Endothelial cell (in vitro differentiated cells): Measurements from ENCODE around the gene USF1. TPM values are rescaled to one million over a fixed set of nuclear protein-coding genes. Genes with fewer than 3 reads are reported as not detected.
"Not testable (repeated sequence)": the region's sequence is repeated elsewhere in the genome, so short reads cannot be mapped to it uniquely, and the experiment has no call there.

Experiments
- DNase-seq: peaks from one replicate; pipeline ENCODE4 v3.0.0; 2021; ENCODE audit warnings: low spot score
- H3K27ac Mint-ChIP-seq: one replicate; pipeline ENCODE4 v1.8.0; 2021; ENCODE audit warnings: mixed read lengths, inconsistent platforms; ENCODE audit not compliant: unreplicated experiment
- H3K27me3 Mint-ChIP-seq: one replicate; pipeline ENCODE4 v1.8.0; 2021; ENCODE audit warnings: mild to moderate bottlenecking, moderate library complexity, mixed read lengths, inconsistent platforms; ENCODE audit not compliant: unreplicated experiment
- H3K36me3 Mint-ChIP-seq: one replicate; pipeline ENCODE4 v1.8.0; 2021; ENCODE audit warnings: mild to moderate bottlenecking, low read depth, mixed read lengths, inconsistent platforms; ENCODE audit not compliant: unreplicated experiment
- H3K4me1 Mint-ChIP-seq: one replicate; pipeline ENCODE4 v1.8.0; 2021; ENCODE audit warnings: mild to moderate bottlenecking, mixed read lengths, inconsistent platforms; ENCODE audit not compliant: unreplicated experiment
- H3K4me3 Mint-ChIP-seq: one replicate; pipeline ENCODE4 v1.8.0; 2021; ENCODE audit warnings: mild to moderate bottlenecking, mixed read lengths, inconsistent platforms; ENCODE audit not compliant: unreplicated experiment
- H3K9me3 Mint-ChIP-seq: one replicate; pipeline ENCODE4 v1.8.0; 2021; ENCODE audit warnings: mixed read lengths, inconsistent platforms; ENCODE audit not compliant: unreplicated experiment
- total RNA-seq: library from RNA; stranded (reverse); fragmentation: NEBNext Ultra II Directional; extraction: Animal tissue kit (Norgen Biotek cat#: 25700); gene quantifications from one replicate; pipeline ENCODE4 v1.2.1, GENCODE V29; 2021; ENCODE audit not compliant: unreplicated experiment
- TF ChIP-seq, protein P1 (sequence below): fragments of 200-600 bp; sonication (generic); IDR thresholded peaks from one replicate; pipeline ENCODE4 v1.5.0; 2021; ENCODE audit warnings: antibody characterized with exemption; ENCODE audit not compliant: unreplicated experiment

USF1 gene
- total RNA-seq, 1 donor from 2014 or later, result 121 TPM

DNA sequence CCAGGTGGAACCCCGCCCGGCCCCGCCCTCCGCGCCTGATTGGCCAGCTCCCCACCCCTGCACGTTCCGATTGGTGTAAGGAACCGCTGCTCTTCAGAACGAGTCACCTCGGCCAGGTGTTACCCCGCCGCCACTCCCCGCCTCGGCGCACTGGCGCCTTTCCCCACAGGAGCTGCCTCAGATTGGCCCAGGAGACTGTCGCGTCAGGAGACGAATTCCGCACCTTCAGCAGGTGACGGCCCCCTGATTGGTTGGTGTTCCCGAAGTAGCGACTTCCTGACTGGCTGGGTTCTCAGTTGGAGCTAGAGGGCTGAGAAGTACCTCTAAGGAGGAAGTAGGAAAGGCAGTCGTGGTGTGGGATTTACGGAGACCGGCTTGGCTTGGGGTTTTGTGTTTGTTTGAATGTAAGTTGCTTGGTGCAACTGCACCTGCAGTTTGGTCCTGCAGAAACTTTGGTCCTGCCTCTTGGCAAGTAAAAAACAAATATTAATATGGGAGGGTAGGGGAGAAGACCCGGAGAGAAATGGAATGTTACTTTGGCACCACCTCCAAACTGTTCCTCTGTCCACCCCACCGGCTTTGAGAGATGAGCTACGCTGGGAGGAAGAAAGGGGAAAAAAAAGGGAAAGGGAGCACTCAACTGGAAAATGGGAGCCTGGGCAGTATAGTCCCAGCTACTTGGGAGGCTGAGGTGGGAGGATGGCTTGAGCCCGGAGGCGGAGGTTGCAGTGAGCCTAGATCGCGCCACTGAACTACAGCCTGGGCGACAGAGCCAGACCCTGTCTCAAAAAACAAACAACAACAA, 24.4 kb downstream of the USF1 start:
- H3K27me3 Mint-ChIP-seq, result peaks cover 13% of the 10 kb centered on the region
- DNase-seq, result peak; percentile 81
- peaks cover 25% of the 10 kb centered on the region for H3K36me3 Mint-ChIP-seq
- peak overlapping the region; percentile 99 for H3K4me3 Mint-ChIP-seq
- peaks cover 52% of the 10 kb centered on the region for H3K4me1 Mint-ChIP-seq
- H3K27ac Mint-ChIP-seq, result peak overlapping the region; percentile 99
- TF ChIP-seq, protein P1, sequence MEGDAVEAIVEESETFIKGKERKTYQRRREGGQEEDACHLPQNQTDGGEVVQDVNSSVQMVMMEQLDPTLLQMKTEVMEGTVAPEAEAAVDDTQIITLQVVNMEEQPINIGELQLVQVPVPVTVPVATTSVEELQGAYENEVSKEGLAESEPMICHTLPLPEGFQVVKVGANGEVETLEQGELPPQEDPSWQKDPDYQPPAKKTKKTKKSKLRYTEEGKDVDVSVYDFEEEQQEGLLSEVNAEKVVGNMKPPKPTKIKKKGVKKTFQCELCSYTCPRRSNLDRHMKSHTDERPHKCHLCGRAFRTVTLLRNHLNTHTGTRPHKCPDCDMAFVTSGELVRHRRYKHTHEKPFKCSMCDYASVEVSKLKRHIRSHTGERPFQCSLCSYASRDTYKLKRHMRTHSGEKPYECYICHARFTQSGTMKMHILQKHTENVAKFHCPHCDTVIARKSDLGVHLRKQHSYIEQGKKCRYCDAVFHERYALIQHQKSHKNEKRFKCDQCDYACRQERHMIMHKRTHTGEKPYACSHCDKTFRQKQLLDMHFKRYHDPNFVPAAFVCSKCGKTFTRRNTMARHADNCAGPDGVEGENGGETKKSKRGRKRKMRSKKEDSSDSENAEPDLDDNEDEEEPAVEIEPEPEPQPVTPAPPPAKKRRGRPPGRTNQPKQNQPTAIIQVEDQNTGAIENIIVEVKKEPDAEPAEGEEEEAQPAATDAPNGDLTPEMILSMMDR, result no peak
- H3K9me3 Mint-ChIP-seq, result no peaks in the 10 kb centered on the region

DNA sequence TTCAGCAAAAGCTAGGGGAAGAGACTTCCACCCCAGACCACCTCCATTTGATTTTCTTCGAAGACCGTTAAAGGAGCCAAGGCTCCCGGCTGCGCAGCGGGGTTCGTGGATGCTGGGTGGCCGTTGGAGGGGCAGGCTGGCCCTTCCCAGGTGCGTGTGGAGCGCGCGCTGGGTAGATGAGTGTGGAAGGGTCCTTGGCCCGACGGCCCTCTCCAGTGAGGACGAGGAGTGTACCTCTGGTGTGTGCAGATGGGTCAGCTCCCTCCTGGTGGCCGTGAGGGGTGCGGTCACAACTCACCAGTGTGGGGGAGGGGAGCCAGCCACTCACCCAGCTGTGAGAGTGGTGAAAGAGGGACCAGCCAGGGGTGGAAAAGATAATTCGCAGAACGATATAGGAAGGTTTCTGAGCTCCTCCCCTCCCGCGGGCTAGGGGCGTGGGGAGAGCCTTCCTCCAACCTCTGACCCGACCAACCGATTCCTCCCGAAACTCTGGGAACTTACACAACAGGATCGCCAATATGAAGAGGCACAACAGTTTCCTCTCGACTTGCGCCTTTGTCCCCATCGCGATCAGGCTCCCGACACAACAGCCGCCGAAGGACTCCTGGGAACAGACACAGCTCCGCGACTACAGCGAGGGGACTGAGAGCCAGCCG, 25.1 kb downstream of the USF1 start, which contains the start of gene F11R:
TSS of gene F11R (minus strand) at position 644 of the 656 bp plus-strand sequence. CDS start at position 565, 79 bp downstream.
- TF ChIP-seq, protein P1, result peak; percentile 38
- peak within 1 kb of the TSS; percentile 99 for H3K27ac Mint-ChIP-seq
- DNase-seq, result peak; percentile 77
- peaks cover 52% of the 10 kb centered on the region for H3K4me1 Mint-ChIP-seq
- H3K4me3 Mint-ChIP-seq, result peak within 1 kb of the TSS; percentile 99
- peaks cover 13% of the 10 kb centered on the region for H3K27me3 Mint-ChIP-seq
- no peaks in the 10 kb centered on the region for H3K9me3 Mint-ChIP-seq
- H3K36me3 Mint-ChIP-seq, result peaks cover 25% of the 10 kb centered on the region

DNA sequence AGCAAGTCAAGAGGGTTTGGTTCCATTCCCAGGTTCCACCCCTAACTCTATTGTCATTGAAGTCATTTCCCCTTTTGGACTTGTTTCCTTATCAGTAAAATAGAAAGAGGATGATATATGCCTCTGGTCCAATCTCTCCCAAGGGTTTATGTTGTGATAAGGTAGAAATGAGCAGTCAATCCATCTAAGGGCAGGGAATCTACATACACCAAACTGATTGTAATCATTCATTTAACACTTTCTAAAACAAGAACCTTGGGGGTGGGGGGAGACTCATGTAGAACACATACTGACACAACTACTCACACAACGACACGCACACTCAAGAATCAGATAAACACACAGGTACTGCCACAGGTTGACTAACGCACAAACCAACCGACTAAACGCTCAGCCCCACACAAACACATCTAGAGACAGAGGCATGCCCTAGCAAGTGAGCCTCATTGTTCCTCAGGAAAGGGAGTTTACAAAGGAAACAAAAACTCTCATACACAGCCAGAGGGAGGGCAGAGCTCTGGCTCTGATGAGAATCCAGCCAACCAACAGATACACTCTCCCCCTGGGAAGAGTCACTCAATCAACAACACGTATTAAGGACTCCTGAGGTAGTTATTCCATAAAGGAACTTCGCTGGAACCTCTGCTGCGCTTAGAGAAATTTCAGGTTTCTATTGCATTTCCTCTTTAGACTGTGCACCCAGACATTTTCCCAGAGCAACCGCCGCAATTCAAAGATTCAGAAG, 25.9 kb downstream of the USF1 start:
- H3K27ac Mint-ChIP-seq, result peak overlapping the region; percentile 99
- H3K9me3 Mint-ChIP-seq, result no peaks in the 10 kb centered on the region
- peaks cover 13% of the 10 kb centered on the region for H3K27me3 Mint-ChIP-seq
- TF ChIP-seq, protein P1, result no peak
- peaks cover 50% of the 10 kb centered on the region for H3K4me1 Mint-ChIP-seq
- peak overlapping the region; percentile 99 for H3K4me3 Mint-ChIP-seq
- DNase-seq, result peak; percentile 11
- H3K36me3 Mint-ChIP-seq, result peaks cover 25% of the 10 kb centered on the region

DNA sequence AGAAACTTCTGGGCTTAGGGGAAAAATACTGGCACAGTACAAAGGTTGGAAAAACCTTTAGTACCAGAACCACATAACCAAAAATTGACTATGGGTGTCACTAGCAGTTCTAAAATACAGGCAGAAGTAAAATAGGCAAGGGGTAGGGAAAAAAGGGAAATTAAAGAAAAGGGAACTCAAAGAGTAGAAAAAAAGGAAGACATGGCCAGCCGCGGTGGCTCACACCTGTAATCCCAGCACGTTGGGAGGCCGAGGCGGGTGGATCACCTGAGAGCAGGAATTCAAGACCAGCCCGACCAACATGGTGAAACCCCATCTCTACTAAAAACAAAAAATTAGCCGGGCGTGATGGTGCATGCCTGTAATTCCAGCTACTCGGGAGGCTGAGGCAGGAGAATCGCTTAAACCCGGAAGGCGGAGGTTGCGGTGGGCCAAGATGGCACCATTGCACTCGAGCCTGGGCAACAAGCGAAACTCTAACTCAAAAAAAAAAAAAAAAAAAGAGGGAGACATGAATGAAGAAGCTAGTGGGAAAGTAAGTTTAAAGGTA, 26.6 kb downstream of the USF1 start:
- Mint-ChIP-seq H3K4me1 (peaks cover 53% of the 10 kb centered on the region), H3K27ac (peak overlapping the region; percentile 99), H3K27me3 (peaks cover 13% of the 10 kb centered on the region), H3K4me3 (peak overlapping the region; percentile 99), H3K36me3 (peaks cover 26% of the 10 kb centered on the region)
- H3K9me3 Mint-ChIP-seq, DNase-seq: not testable (repeated sequence)

DNA sequence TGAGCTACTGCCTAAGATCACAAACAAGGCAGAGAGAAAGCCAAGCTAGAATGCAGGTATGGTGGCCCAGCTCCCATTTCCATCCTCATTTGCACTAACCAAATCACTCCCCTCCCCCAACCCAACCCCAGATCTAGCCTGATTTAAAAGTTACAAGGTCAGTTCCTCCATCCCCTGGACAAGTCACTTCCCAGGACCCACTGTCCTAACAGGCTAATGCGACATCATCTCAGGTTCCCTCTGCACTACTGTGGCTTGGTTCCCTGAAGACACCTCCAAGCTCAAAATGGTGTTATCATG, 27.2 kb downstream of the USF1 start:
- peaks cover 13% of the 10 kb centered on the region for H3K27me3 Mint-ChIP-seq
- no peak for DNase-seq
- TF ChIP-seq, protein P1, result no peak
- H3K4me3 Mint-ChIP-seq, result peak overlapping the region; percentile 99
- H3K4me1 Mint-ChIP-seq, result peaks cover 56% of the 10 kb centered on the region
- H3K9me3 Mint-ChIP-seq, result no peaks in the 10 kb centered on the region
- peak overlapping the region; percentile 99 for H3K27ac Mint-ChIP-seq
- H3K36me3 Mint-ChIP-seq, result peaks cover 32% of the 10 kb centered on the region
